ENCODE measurements around the gene ATP13A1.

- no peak for TF ChIP-seq CTCF (IDR thresholded peaks at IDR 0.05; ENCODE audit: low read length)
- no peak for TF ChIP-seq EZH2 (IDR thresholded peaks at IDR 0.05; ENCODE audit: borderline replicate concordance, low read length)
Measured at GRCh38 chr19:19635313-19635702, 28.2 kb downstream of the ATP13A1 start.

Data from OCI-LY1 (cell line).